ENCODE results near the gene CNTNAP2. TPM values are rescaled to one million over a fixed set of nuclear protein-coding genes. Genes with fewer than 3 reads are reported as not detected.
"Not testable (repeated sequence)": the region's sequence is repeated elsewhere in the genome, so short reads cannot be mapped to it uniquely, and the experiment has no call there.

Gene CNTNAP2
- total RNA-seq, 1 donor from 2014 or later, result 0.59 TPM

DNA sequence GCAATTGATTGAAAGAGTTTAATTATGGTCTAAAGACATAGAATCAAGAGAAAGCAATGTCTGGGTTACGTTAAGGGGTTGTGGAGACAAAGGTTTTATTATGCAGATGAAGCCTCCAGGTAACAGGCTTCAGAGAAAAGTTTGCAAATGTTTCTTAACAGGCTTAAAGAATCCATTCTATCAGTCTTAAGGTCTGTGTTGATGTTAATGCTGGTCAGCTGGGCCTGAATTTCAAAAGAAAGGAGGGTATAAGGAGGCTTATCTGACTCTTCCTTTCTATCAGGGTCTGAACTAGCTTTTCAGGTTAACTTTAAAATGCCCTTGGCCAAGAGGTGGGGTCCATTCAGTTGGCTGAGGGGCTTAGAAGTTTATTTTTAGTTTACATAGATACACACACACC lies 1469.5 kb downstream of the CNTNAP2 start:
- H3K27ac ChIP-seq, result no peak overlapping the region
- TF ChIP-seq, protein P1, sequence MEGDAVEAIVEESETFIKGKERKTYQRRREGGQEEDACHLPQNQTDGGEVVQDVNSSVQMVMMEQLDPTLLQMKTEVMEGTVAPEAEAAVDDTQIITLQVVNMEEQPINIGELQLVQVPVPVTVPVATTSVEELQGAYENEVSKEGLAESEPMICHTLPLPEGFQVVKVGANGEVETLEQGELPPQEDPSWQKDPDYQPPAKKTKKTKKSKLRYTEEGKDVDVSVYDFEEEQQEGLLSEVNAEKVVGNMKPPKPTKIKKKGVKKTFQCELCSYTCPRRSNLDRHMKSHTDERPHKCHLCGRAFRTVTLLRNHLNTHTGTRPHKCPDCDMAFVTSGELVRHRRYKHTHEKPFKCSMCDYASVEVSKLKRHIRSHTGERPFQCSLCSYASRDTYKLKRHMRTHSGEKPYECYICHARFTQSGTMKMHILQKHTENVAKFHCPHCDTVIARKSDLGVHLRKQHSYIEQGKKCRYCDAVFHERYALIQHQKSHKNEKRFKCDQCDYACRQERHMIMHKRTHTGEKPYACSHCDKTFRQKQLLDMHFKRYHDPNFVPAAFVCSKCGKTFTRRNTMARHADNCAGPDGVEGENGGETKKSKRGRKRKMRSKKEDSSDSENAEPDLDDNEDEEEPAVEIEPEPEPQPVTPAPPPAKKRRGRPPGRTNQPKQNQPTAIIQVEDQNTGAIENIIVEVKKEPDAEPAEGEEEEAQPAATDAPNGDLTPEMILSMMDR (IDR thresholded peaks at IDR 0.05), result no peak
- H3K27me3 ChIP-seq (ENCODE audit: low read depth), result no peaks in the 10 kb centered on the region
- no peaks in the 10 kb centered on the region for H3K9me3 ChIP-seq
- DNase-seq (no peak), ATAC-seq (no peak)
- no peaks in the 10 kb centered on the region for H3K4me1 ChIP-seq
- intact Hi-C loops (cut with DNase I), result no loop called here
- H3K4me3 ChIP-seq, result no peak overlapping the region
- no peaks in the 10 kb centered on the region for H3K36me3 ChIP-seq

DNA sequence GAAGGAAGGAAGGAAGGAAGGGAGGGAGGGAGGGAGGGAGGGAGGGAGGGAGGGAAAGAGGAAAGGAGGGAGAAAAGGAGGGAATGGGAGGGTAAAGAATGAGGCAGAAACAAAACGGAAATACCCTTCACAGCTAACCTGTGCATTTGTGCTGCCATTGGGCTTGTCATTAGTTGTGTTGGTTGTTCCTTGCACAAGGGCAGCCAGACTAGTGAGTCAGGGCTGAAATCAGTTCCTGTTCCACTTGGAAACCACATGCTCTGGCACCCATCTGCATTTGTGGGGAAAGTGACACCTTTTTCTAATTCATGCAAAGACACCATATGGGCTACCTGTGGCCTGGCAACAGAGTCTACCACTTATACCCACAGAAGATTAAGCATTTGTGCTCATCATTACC lies 1469.9 kb downstream of the CNTNAP2 start:
- H3K27me3 ChIP-seq (ENCODE audit: low read depth), result no peaks in the 10 kb centered on the region
- intact Hi-C loops (cut with DNase I), result no loop called here
- H3K36me3 ChIP-seq, result no peaks in the 10 kb centered on the region
- H3K4me1 ChIP-seq, result no peaks in the 10 kb centered on the region
- no peaks in the 10 kb centered on the region for H3K9me3 ChIP-seq
- TF ChIP-seq, protein P1 (IDR thresholded peaks at IDR 0.05), result no peak
- ATAC-seq (no peak), DNase-seq (no peak)
- H3K27ac ChIP-seq, result no peak overlapping the region
- H3K4me3 ChIP-seq, result no peak overlapping the region

DNA sequence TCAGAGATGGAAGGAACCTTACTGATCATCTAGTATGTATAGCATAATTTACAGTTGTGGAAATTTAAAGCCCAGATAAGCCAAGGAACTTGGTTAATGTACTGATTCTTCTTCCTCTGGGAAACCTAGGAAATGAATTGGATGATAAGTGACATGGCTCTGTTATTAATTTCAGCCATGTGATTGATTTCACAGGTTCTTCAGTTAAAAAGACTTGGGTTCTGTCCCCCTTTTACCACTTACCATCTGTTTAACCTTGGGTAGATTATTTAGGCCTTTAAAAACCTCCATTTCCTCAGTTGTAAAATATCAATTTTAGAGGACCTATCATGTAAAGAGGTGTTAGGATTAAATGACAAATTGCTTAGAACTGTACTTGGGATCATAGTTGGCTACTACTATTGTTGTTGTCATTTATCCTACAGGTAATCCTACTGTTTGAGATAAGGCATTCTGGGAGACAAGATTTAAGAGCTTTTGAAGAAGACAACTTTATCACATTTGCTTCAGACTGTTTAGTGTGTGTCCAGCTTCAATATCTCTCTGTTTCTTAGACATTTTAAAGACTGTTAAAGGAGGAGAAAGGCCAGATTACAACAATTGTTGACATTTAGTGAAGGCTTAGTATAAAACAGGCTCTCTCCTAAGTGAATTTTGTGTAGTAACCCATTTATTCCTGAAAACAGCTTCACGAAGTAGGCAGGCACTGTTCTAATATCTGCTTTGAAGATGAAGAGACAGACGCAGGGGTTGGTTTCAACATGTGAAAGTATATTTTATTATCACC lies 1476.9 kb downstream of the CNTNAP2 start:
- intact Hi-C loops (cut with DNase I), result no loop called here
- no peak for ATAC-seq

DNA sequence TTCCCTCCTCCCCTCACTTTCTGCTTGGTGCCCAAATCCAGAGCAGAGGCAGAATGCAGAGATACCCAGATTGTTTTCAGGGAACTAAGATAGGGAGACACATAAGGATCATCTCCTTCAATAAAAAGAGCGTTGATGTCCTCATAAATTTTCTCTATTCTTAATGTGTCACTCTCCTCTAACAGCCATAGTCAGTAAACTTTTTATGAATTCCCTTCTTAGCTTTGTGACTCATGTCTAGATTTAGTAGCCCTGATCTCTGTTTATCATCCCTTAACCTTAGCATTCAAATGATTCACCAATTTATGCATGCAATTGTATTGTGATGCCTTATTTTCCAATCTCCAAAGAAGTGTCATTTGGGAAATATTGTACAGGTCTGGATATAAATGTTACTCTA lies 1478.4 kb downstream of the CNTNAP2 start:
- Histone ChIP-seq H3K36me3 (no peaks in the 10 kb centered on the region), H3K27ac (no peak overlapping the region), H3K27me3 (ENCODE audit: low read depth) (no peaks in the 10 kb centered on the region), H3K4me3 (no peak overlapping the region), H3K4me1 (no peaks in the 10 kb centered on the region), H3K9me3 (no peaks in the 10 kb centered on the region)
- TF ChIP-seq, protein P1 (IDR thresholded peaks at IDR 0.05), result no peak
- no peak for DNase-seq
- ATAC-seq, result no peak
- intact Hi-C loops (cut with DNase I), result no loop called here

More for the DNA sequence above, 1476.9 kb downstream of the CNTNAP2 start:
- Histone ChIP-seq H3K27me3 (ENCODE audit: low read depth) (no peaks in the 10 kb centered on the region), H3K9me3 (no peaks in the 10 kb centered on the region), H3K4me1 (no peaks in the 10 kb centered on the region), H3K27ac (no peak overlapping the region), H3K36me3 (no peaks in the 10 kb centered on the region), H3K4me3 (no peak overlapping the region)
- TF ChIP-seq, protein P1 (IDR thresholded peaks at IDR 0.05), result no peak
- DNase-seq, result no peak

DNA sequence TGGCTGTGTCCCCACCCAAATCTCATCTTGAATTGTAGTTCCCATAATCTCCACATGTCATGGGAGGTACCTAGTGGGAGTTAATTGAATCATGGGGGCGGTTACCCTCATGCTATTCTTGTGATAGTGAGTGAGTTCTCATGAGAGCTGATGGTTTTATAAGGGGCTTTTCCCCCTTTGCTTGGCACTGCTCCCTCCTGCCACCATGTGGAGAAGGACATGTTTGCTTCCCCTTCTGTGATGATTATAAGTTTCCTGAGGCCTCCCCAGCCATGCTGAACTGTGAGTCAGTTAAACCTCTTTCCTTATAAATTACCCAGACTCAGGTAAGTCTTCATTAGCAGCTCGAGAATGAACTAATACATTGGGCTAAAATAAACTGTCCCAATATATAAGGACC lies 1482.1 kb downstream of the CNTNAP2 start:
- H3K27ac ChIP-seq; H3K4me1 ChIP-seq; H3K4me3 ChIP-seq; H3K9me3 ChIP-seq; ATAC-seq; intact Hi-C loops (cut with DNase I); H3K36me3 ChIP-seq; H3K27me3 ChIP-seq (ENCODE audit: low read depth); DNase-seq: not testable (repeated sequence)

DNA sequence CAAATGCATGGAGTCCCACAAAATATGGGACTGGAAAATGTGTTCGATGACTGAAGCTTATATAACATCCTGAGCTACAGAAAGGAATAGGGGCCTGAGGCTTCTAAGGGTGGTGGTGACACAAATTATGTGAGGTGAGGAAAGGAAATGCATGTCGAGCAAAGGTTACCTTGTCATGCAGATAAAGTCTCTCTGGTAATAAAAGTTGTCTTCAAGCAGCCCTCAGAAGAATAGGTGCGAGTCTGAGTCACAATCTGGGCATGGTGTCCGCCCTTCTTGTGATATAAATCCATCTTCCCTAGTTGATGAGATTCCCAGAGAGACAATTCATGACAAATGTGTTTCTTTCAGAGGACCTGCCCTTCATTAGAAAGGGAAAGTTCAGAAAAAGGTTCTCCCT lies 1488.7 kb downstream of the CNTNAP2 start:
- Histone ChIP-seq H3K27me3 (ENCODE audit: low read depth) (no peaks in the 10 kb centered on the region), H3K4me1 (no peaks in the 10 kb centered on the region), H3K27ac (no peak overlapping the region), H3K9me3 (no peaks in the 10 kb centered on the region), H3K4me3 (no peak overlapping the region), H3K36me3 (no peaks in the 10 kb centered on the region)
- DNase-seq (no peak), ATAC-seq (no peak)
- intact Hi-C loops (cut with DNase I), result no loop called here
- TF ChIP-seq, protein P1 (IDR thresholded peaks at IDR 0.05), result no peak

All from lower lobe of right lung (tissue), 2 donors.